Posterior vena cava (tissue), 2 donors: ENCODE data around the gene TTC33. TPM values are rescaled to one million over a fixed set of nuclear protein-coding genes. Genes with fewer than 3 reads are reported as not detected.
"Not testable (repeated sequence)": the region's sequence is repeated elsewhere in the genome, so short reads cannot be mapped to it uniquely, and the experiment has no call there.

Experiments used
- DNase-seq: peaks from one replicate; pipeline ENCODE4 v3.0.0-alpha.2; 2020; ENCODE audit warnings: low spot score
- intact Hi-C, 2 donors: fragments of 100-400 bp; cut with DNase I; formaldehyde crosslinking; loops; one replicate each; pipeline versions ENCODE4 v1.14.1 to v1.14.2; 2022 to 2023
- total RNA-seq, 2 donors: library from RNA; stranded (reverse); fragmentation: NEBNext Ultra II Directional; extraction: Animal tissue kit (Norgen Biotek cat#: 25700); gene quantifications; one replicate each; pipeline ENCODE4 v1.2.1, GENCODE V29; 2021
- donor health status: DM: yes; HTN: yes; CAD: no.
- donor health status: DM: yes; HTN: yes; CAD: no.

Gene TTC33
- total RNA-seq, 2 donors from 2014 or later, result 13.3 to 18.2 TPM

DNA sequence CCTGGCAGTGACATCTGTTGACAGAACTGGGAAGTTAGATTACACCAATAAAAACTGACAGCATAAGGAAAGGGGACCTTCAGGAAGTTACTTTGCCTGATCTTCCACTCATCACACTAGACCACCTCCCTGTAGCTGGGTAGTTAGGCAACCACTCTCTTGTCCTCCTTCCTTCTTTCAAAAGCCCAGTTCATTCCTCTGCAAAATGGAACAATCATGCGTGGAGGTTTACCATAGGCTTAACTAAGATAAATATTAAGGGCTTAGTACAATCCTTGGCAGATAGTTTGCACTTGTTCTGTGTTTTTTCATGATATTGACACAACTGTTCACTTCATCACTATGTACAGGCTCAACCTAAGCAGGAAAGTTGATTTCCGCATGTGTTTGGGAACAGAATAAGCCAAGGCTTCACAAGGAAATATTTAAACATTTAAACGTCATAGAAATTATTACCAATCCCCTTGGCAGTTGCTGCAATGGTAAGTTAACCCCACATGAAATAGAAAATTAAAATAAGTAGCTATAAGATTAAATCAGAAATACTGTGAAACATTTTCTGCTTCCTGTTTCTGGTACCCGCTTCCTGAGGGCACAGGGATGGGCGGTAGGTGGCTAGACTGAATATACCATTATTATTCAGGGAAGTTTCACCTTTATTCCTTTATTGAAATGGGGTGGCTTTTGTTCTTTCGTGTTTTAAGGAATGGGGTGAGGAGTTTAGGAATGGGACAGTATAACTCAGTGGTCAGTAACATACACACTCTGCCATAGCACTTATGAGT lies 86.0 kb downstream of the TTC33 start:
- DNase-seq, result no peak
- intact Hi-C loops, result no loop called here

DNA sequence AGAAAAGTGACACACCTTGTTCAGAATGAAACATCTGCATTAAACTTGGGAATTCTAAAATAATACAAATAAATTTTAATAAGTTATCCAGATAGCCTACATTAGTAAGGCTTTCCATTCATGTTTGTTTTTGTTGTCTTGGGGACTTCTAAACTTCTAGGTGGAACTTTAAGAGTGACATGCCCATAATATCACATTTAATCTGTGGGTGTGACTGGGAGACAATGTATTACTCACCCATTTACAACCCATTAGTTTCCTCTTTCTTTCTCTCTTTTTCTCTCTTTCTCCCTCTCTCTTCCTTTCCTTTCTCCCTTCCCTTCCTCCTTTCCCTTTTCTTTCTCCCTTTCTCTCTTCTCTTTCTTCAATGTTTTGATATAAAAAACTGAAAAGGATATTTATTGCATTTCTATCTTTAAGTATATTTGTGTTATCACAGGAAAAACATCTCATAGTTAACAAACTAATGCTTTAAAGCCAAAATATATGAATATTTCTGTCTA lies 88.5 kb downstream of the TTC33 start:
- DNase-seq, result no peak

GRCh38 chr5:40666657-40667056 lies 89.1 kb downstream of the TTC33 start:
- DNase-seq, result no peak
- intact Hi-C loops, result no loop called here

More for the DNA sequence above, 88.5 kb downstream of the TTC33 start:
- intact Hi-C loops, result no loop called here

GRCh38 chr5:40665635-40666298 lies 90.0 kb downstream of the TTC33 start:
- intact Hi-C loops, result no loop called here
- no peak for DNase-seq

- intact Hi-C loops, result no loop called here
- no peak for DNase-seq
These were observed 95.0 kb downstream of the TTC33 start for GRCh38 chr5:40660751-40661150.

DNA sequence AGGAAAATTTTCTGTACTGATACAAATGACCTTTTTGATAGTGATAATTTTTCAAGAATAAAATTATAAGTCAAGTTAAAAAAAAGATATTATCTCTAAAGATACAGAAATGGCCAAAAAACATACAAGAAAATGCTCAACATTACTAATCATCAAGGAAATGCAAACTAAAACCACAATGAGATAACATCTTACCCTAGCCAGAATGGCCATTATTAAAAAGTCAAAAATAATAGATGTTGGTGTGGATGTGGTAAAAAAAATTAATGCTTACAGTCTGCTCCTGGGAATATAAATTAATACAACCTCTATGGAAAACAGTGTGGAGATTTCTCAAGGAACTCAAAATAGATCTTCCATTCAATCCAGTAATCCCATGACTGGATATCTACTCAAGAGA lies 99.0 kb downstream of the TTC33 start:
- no peak for DNase-seq
- intact Hi-C loops, result no loop called here

DNA sequence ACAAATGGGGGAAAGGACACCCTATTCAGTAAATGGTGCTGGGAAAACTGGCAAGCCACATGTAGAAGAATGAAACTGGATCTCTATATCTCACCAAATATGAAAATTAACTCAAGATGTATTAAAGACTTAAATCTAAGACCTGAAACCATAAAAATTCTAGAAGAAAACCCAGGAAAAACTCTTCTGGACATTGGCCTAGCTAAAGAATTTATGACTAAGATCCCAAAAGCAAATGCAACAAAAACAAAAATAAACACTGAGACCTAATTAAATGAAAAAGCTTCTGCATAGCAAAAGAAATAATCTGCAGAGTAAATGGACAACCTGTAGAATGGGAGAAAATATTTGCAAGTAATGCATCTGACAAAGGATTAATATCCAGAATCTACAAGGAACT lies 99.7 kb downstream of the TTC33 start:
- intact Hi-C loops, DNase-seq: not testable (repeated sequence)

DNA sequence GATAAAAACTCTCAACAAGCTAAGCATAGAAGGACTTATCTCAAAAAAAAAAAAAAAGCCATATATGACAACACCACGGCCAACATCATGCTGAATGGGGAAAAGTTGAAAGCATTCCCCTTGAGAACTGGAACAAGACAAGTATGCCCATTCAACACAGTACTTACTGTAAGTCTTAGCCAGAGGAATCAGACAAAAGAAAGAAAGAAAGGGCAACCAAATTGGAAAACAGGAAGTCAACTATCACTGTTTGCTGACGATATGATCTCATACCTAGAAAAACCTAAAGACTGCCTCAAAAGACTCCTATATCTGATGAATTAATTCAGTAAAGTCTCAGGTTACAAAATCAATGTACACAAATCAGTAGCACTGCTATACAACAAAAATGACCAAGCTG lies 100.6 kb downstream of the TTC33 start:
- DNase-seq, result no peak
- intact Hi-C loops, result no loop called here

- no peak for DNase-seq
- intact Hi-C loops, result no loop called here
These were observed 101.3 kb downstream of the TTC33 start for GRCh38 chr5:40654377-40654991.

DNA sequence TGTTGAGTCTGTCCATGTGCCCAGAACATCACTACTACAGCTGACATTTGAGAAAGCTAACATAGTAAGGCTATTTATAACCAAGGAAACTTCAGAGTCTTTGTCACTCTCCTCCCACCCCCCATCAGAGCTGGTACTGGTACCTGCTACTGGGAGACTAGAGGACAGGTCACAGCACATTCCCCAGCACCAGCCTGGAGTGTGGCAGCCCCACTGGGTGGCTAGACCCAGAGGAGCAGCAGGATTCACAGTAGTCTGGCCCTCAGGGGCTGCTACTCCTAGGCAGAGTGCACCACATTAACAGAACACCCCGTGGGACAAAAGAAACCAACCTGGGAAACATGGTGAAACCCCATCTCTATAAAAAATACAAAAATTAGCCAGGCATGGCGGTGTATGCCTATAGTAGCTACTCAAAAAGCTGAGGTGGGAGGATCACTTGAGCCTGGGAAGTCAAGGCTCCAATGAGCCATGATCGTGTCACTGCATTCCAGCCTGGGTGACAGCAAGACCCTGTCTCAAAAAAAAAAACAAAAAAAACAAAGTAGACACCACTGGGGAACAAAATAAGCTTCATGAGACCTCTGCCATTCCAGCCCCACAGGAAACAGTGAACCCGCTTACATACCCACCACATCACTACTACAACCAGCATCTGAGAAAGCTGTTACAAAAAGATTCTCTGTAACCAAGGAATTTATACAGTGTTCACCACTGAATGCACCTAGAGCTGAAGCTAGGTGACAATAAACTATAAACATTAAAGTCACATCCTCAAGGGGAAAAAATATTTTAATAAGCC lies 102.3 kb downstream of the TTC33 start:
- DNase-seq, result no peak
- intact Hi-C loops, result no loop called here

DNA sequence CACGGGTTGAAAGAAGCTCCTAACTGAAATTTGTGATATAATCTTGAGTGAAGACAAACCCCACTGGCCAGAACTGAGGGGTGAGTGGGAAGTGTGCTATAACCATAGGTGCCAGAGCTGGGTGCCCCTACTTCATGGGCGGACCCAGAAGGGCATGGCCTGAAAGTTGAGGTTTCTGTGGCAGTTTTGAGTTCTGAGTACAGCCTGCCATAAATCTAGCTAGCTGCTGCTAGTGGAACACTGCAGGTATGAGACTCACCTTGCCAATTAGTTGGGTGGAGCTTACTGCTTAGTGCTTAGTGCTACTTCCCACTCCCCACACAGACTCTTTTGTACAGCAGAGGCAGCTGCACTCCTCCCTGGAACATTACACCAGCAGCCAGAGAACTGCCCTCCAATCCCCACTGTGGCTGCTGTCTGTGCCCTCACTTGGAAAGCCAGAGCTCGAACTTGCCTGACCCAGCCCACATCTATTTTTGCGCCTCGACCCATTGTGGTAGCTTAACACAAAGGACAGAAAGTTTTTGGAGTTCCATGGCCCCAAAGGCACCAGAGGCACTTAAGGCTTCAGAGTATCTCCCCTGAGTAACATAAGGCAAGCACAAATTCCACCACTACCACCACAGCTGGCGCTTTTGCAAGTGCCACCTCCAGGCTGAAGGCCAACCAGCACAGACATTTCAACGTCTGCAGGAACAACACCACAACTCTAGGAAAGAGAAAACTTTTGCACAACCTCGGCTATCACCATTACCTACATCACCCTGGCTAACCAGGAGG lies 103.1 kb downstream of the TTC33 start:
- no peak for DNase-seq
- intact Hi-C loops, result no loop called here

DNA sequence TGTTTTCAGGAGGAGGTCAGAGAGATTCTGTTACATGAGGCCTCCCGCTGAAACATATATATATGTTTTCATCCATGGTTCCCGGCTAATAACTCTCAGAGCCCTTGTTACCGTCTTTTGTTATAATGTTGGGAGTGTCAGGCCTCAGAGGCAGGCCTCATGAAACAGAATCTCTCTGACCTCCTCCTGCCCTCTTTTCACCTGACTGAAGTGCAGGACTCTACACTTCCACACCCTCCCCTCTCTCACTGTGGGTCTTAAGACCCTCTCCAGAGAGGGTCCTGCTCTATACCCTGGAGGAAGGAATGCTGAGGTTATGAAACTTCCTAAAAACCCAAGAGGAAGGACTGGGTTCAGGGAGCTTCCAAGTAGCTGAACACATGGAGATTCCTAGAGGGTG lies 104.6 kb downstream of the TTC33 start:
- DNase-seq, result no peak
- intact Hi-C loops, result no loop called here

DNA sequence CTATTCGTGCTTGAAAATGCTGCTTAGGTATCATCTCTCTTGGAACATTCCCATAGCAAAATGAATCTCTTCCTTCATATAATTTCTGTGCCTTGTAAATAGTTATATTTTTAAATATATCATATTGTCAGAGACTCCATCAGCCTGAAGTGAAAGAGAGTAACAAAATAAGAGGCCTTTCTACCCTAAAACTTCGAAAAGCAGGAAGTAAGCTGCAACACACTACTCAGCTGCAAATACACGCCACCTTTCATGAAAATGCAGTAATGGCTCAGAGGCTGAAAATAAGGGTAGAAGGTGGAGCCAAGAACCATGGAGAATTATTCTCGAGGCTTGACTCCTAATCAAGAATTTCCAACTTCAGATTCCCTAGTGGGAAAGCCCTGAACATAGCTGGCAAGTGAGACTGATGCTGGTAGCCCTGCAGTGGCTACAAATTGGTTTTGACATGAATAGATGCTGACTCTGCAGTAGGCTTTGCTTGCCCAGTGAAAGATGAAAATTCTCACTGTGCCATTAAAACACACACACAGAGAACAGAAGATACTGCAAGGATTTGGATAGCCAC lies 106.2 kb downstream of the TTC33 start:
- intact Hi-C loops, result no loop called here
- no peak for DNase-seq

- DNase-seq, result no peak
- intact Hi-C loops, result no loop called here
These were observed 107.6 kb downstream of the TTC33 start for GRCh38 chr5:40648150-40648549.

DNA sequence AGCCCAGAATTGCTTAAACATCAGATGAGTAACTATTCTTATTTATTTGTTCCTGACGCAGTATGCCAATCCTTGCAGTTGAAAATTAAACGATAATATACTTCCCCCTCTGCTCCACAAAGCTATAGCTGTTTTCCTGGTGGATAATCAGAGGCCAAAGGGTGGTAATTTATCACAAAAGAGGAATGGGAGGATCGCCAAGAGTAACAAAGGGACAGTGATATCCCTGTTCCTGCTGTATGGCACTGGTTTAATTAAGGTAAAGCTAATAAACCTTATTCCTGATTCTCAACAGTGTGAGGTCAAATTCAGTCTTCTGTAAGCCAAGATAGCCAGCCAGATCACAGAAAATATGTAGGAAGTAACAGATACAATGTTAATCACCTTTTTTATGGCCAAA lies 109.5 kb downstream of the TTC33 start:
- intact Hi-C loops, result no loop called here
- DNase-seq, result no peak

DNA sequence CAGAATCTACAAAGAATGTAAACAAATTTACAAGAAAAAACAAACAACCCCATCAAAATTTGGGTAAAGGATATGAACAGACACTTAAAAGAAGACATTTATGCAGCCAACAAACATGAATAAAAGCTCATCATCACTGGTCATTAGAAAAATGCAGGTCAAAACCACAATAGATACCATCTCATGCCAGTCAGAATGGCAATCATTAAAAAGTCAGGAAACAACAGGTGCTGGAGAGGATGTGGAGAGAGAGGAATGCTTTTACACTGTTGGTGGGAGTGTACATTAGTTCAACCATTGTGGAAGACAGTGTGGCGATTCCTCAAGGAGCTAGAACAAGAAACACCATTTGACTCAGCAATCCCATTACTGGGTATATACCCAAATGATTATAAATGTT lies 116.2 kb downstream of the TTC33 start:
- intact Hi-C loops, result not testable (repeated sequence)

DNA sequence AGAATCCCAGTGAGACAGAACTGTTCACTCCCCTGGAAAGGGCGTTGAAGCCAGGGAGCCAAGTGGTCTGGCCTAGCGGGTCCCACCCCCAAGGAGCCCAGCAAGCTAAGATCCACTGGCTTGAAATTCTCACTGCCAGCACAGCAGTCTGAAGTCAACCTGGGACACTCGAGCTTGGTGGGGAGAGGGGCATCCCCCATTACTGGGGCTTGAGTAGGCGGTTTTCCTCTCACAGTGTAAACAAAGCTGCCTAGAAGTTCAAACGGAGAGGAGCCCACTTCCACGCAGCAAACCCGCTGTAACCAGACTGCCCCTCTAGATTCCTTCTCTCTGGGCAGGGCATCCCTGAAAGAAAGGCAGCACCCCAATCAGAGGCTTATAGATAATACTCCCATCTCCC lies 121.2 kb downstream of the TTC33 start:
- DNase-seq, result no peak
- intact Hi-C loops, result no loop called here

More for the DNA sequence above, 116.2 kb downstream of the TTC33 start:
- DNase-seq, result not testable (repeated sequence)

DNA sequence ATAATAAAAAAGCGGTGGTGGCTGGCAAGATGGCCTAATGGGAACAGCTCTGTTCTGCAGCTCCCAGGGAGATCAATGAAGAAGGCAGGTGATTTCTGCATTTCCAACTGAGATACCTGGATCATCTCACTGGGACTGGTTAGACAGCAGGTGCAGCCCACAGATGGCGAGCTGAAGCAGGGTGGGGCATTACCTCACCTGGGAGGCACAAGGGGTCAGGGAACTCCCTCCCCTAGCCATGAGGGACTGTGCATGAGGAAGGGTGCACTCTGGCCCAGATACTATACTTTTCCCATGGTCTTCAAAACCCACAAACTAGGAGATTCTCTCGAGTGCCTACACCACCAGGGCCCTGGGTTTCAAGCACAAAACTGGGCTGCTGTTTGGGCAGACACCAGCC lies 121.6 kb downstream of the TTC33 start:
- intact Hi-C loops, result no loop called here
- no peak for DNase-seq

GRCh38 chr5:40631236-40631635 lies 124.5 kb downstream of the TTC33 start:
- DNase-seq, result no peak
- intact Hi-C loops, result no loop called here
